GM12878 (cell line): ENCODE measurements around the gene KLK12. TPM values are rescaled to one million over a fixed set of nuclear protein-coding genes. Genes with fewer than 3 reads are reported as not detected.

ENCODE experiments used
- ATAC-seq: fragments of 200-7000 bp; cut with Tn5 transposase; 3 replicates; pipeline ENCODE4 v1.9.1; 2020; ENCODE audit warnings: mild to moderate bottlenecking, moderate library complexity
- BruUV-seq: library from RNA; stranded (reverse); fragments of 400-500 nt; replicated peaks from 2 replicates; lab custom pipeline; 2021; lab: Mats Ljungman, UMichigan
- CTCF ChIA-PET: fragments of 300-600 bp; sonication (Branson Sonifier 250); formaldehyde crosslinking; extraction: SDS; loops from one replicate; lab custom pipeline; 2021; ENCODE audit warnings: inconsistent platforms; lab: Yijun Ruan, JAX
- POLR2A ChIA-PET: fragments of 350-600 bp; formaldehyde crosslinking; extraction: SDS; loops from one replicate; lab custom pipeline; 2021; ENCODE audit warnings: inconsistent platforms; lab: Charles Lee
- RAD21 ChIA-PET: fragments of 300-600 bp; sonication (Branson Sonifier 250); formaldehyde crosslinking; loops from one replicate; lab custom pipeline; 2023; ENCODE audit warnings: antibody characterized with exemption; ENCODE audit not compliant: unreplicated experiment; lab: Charles Lee
- SMC1A ChIA-PET: fragments of 300-600 bp; sonication (Branson Sonifier 250); formaldehyde crosslinking; loops from one replicate; lab custom pipeline; 2023; ENCODE audit not compliant: unreplicated experiment, uncharacterized antibody; lab: Charles Lee
- DNase-seq: peaks from one replicate; pipeline ENCODE4 v3.0.0-alpha.2; 2011; ENCODE audit warnings: low read depth, low spot score
- FAIRE-seq: peaks from 3 replicates; lab custom pipeline; 2011; peaks lifted over from hg19 to GRCh38; lab: Jason Lieb, UNC
- H2AFZ ChIP-seq: 2 replicates; pipeline ENCODE4 v1.6.0; 2011; ENCODE audit warnings: low read depth, low read length, control low read depth; ENCODE audit not compliant: control insufficient read depth
- H3K27ac ChIP-seq: 2 replicates; pipeline ENCODE4 v1.5.1; 2011; ENCODE audit warnings: control low read depth; ENCODE audit not compliant: control insufficient read depth, insufficient read depth
- H3K27me3 ChIP-seq, 2 experiments: replicated peaks in 1 of 2; 2 replicates each; pipeline versions ENCODE4 v1.6.0 to v1.6.1; 2011; ENCODE audit warnings: low read length in 1 of 2; ENCODE audit not compliant: control insufficient read depth in 2 of 2, insufficient read depth in 2 of 2
- H3K36me3 ChIP-seq, 2 experiments: 2 replicates each; pipeline ENCODE4 v1.5.1; 2011; ENCODE audit warnings: low read length in 1 of 2; ENCODE audit not compliant: control insufficient read depth in 2 of 2, insufficient read depth in 2 of 2
- H3K4me1 ChIP-seq: 2 replicates; pipeline ENCODE4 v1.6.1; 2011; ENCODE audit warnings: mild to moderate bottlenecking, low read length, moderate library complexity, mixed read lengths; ENCODE audit not compliant: control insufficient read depth, insufficient read depth
- H3K4me2 ChIP-seq: 2 replicates; pipeline ENCODE4 v1.6.0; 2011; ENCODE audit warnings: control low read depth; ENCODE audit not compliant: control insufficient read depth, insufficient read depth
- H3K4me3 ChIP-seq: fragments of 200-600 bp; sonication (generic); 2 replicates; pipeline ENCODE4 v1.5.1; 2016
- H3K79me2 ChIP-seq: 2 replicates; pipeline ENCODE4 v1.6.0; 2011; ENCODE audit warnings: low read length; ENCODE audit not compliant: control insufficient read depth, insufficient read depth
- H3K9ac ChIP-seq: 2 replicates; pipeline ENCODE4 v1.8.0; 2011; ENCODE audit warnings: low read length, control low read depth, mixed read lengths; ENCODE audit not compliant: control insufficient read depth, insufficient read depth
- H3K9me3 ChIP-seq: replicated peaks from 3 replicates; pipeline ENCODE4 v1.5.1; 2011; ENCODE audit warnings: mild to moderate bottlenecking, low read length; ENCODE audit not compliant: control insufficient read depth, insufficient read depth
- H4K20me1 ChIP-seq: 2 replicates; pipeline ENCODE4 v1.6.0; 2011; ENCODE audit not compliant: control insufficient read depth, insufficient read depth
- EED ChIP-seq: sonication (generic); IDR thresholded peaks from 2 replicates; pipeline ENCODE4 v1.6.1; 2016; ENCODE audit warnings: antibody characterized with exemption, low read depth
- KAT2A ChIP-seq: conservative IDR thresholded peaks from 2 replicates; pipeline ENCODE4 v1.6.1; 2011; ENCODE audit warnings: low read depth, low read length; ENCODE audit not compliant: control insufficient read depth
- NFXL1 ChIP-seq: fragments of 450-650 bp; IDR thresholded peaks from 2 replicates; pipeline ENCODE4 v1.6.1; 2017; ENCODE audit warnings: antibody characterized with exemption, mild to moderate bottlenecking, borderline replicate concordance
- RUNX3 ChIP-seq: IDR thresholded peaks from 2 replicates; pipeline ENCODE4 v1.6.1; 2012; ENCODE audit warnings: low read length, inconsistent platforms
- TARDBP ChIP-seq: IDR thresholded peaks from 2 replicates; pipeline ENCODE4 v1.6.1; 2016; ENCODE audit warnings: borderline replicate concordance
- TCF7 ChIP-seq: IDR thresholded peaks from 2 replicates; pipeline ENCODE4 v1.6.1; 2014; ENCODE audit warnings: antibody characterized with exemption, borderline replicate concordance
- WGBS: methylation state at CpG from one replicate; pipeline ENCODE4 v1.1.6; 2016; ENCODE audit warnings: low lambda C conversion rate; ENCODE audit not compliant: insufficient replicate concordance, insufficient coverage; ENCODE audit errors: missing lambda C conversion rate; 5-methylcytosine and 5-hydroxymethylcytosine counted together
- in situ Hi-C: fragments of 300-500 bp; cut with MboI; formaldehyde crosslinking; loops from 9 replicates; pipeline ENCODE4 v1.14.3; 2018; ENCODE audit warnings: mixed read lengths
- intact Hi-C: fragments of 100-400 bp; cut with micrococcal nuclease; formaldehyde crosslinking; loops from one replicate; pipeline ENCODE4 v1.14.2; 2022; ENCODE audit not compliant: unreplicated experiment
- polyA plus RNA-seq, 11 experiments: library from polyadenylated mRNA; depleted of rRNA in 4 of 11; unstranded in 6 of 11; stranded (reverse) in 5 of 11; fragments of >200 nt; fragmentation: Nextera tagmentation in 4 of 11; fragmentation: Illumina TruSeq in 1 of 11; extraction: Ambion mirVana in 4 of 11; extraction: Trizol in 1 of 11; gene quantifications; 1 replicate in 1 of 11; 2 replicates in 10 of 11; pipeline versions ENCODE4 v1.2.1 to v1.2.3, GENCODE V29; 2011 to 2016; ENCODE audit warnings: inconsistent platforms in 2 of 11, missing spikeins in 2 of 11, low read depth in 1 of 11
- total RNA-seq, 4 experiments: library from RNA; depleted of rRNA in 3 of 4; stranded (reverse); fragments of >200 nt in 3 of 4; fragmentation: Illumina TruSeq in 1 of 4; extraction: Trizol in 1 of 4; gene quantifications; 2 replicates each; pipeline versions ENCODE4 v1.2.1 to v1.2.3, GENCODE V29; 2013 to 2021
- TF ChIP-seq, protein P1 (sequence below): fragments of 450-650 bp; formaldehyde crosslinking; IDR thresholded peaks from 2 replicates; pipeline ENCODE4 v1.4.0; 2022; ENCODE audit warnings: mild to moderate bottlenecking, moderate library complexity

The KLK12 gene
- total and polyA plus RNA-seq, 10 of the 15 experiments (the other 5 are each of a cell fraction or from before 2014, with no cell fraction given): not detected

DNA sequence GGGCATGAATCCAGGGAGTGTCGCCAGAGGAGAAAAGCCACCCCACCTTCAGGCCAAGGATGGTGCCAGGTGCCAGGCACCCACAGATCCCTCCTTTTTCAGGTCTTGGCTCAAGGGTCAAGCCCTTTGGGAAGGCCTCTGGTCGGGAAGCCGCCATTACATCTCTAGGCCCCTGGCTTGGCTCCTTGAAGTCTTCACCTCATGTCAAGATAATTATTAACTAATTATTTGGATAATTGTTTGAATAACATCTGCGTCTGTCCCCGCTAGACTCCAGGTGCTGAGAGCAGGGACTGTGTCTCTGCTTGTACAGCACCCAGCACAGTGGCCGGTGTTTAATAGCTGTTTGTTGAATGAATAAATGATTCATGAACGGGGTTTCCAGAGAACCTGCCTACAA is 28.9 kb upstream of the KLK12 start (continued):
- TF ChIP-seq KAT2A: no peak
- TF ChIP-seq TARDBP: no peak
- no peak for TF ChIP-seq NFXL1
- TF ChIP-seq TCF7: no peak
- TF ChIP-seq, protein P1, sequence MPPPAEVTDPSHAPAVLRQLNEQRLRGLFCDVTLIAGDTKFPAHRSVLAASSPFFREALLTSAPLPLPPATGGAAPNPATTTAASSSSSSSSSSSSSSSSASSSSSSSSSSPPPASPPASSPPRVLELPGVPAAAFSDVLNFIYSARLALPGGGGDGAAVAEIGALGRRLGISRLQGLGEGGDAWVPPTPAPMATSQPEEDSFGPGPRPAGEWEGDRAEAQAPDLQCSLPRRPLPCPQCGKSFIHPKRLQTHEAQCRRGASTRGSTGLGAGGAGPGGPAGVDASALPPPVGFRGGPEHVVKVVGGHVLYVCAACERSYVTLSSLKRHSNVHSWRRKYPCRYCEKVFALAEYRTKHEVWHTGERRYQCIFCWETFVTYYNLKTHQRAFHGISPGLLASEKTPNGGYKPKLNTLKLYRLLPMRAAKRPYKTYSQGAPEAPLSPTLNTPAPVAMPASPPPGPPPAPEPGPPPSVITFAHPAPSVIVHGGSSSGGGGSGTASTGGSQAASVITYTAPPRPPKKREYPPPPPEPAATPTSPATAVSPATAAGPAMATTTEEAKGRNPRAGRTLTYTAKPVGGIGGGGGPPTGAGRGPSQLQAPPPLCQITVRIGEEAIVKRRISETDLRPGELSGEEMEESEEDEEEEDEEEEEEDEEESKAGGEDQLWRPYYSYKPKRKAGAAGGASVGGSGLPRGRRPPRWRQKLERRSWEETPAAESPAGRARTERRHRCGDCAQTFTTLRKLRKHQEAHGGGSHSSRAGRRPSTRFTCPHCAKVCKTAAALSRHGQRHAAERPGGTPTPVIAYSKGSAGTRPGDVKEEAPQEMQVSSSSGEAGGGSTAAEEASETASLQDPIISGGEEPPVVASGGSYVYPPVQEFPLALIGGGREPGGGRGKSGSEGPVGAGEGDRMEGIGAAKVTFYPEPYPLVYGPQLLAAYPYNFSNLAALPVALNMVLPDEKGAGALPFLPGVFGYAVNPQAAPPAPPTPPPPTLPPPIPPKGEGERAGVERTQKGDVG (CRISPR knock-in tag): no peak

DNA sequence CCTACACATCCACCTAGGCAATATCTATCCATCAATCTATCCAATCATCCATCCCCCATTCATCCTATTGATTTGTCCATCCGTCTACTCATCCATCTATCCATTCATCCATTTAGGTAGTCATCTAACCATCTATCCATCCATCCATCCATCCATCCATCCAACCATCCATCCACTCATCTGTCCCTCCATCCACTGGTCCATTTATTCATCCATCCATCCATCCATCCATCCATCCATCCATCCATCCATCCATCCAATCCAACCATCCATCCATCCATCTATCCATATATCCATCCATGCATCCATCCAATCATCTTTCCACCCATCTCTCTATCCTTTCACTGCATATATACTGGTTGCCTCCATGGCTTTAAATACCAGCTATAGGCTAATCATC is 26.2 kb upstream of the KLK12 start:
- FAIRE-seq (no peak), ATAC-seq (no peak), DNase-seq (no peak)
- ChIA-PET CTCF (no interaction called here), POLR2A (no interaction called here), RAD21 (no interaction called here), SMC1A (no interaction called here)
- BruUV-seq: no TSS peak
- TF ChIP-seq EED: no peak
- TF ChIP-seq RUNX3: no peak
- no peak overlapping the region for H3K4me2 ChIP-seq
- H3K4me3 ChIP-seq: no peak overlapping the region
- no peak overlapping the region for H3K27ac ChIP-seq
- no peaks in the 10 kb centered on the region; a peak in 1 of 4 replicates for H3K27me3 ChIP-seq
- no peaks in the 10 kb centered on the region for H4K20me1 ChIP-seq
- H3K79me2 ChIP-seq: no peaks in the 10 kb centered on the region
- no peaks in the 10 kb centered on the region for H3K9me3 ChIP-seq
- H3K36me3 ChIP-seq: no peaks in the 10 kb centered on the region
- H3K9ac ChIP-seq: no peak overlapping the region
- WGBS: 0% methylated on average over 1 of the region's 1 CpG
- intact Hi-C loops: no loop called here
- H2AFZ ChIP-seq: no peak overlapping the region
- no peaks in the 10 kb centered on the region for H3K4me1 ChIP-seq
- in situ Hi-C loops: no loop called here
